Body of pancreas (tissue), 4 donors: ENCODE measurements around the gene HOXA3. TPM values are rescaled to one million over a fixed set of nuclear protein-coding genes. Genes with fewer than 3 reads are reported as not detected.

Experiments
- ATAC-seq: fragments of 150-250 bp; one replicate; pipeline ENCODE4 v1.9.1; 2016
- DNase-seq, 4 donors: peaks; one replicate each; pipeline ENCODE4 v3.0.0-alpha.2; 2019
- H3K27ac ChIP-seq, 4 donors: fragments of 200-600 bp; sonication (generic); 1 replicate in 3 of 4; 2 replicates in 1 of 4; pipeline versions ENCODE4 v1.5.1 to v1.6.1; 2016 to 2019; ENCODE audit warnings: mild to moderate bottlenecking in 1 of 4, mixed read lengths in 1 of 4, moderate library complexity in 1 of 4
- H3K27me3 ChIP-seq, 2 donors: fragments of 200-600 bp; sonication (generic); one replicate each; pipeline ENCODE4 v1.6.0; 2016; ENCODE audit warnings: mild to moderate bottlenecking in 1 of 2
- H3K36me3 ChIP-seq, 2 donors: fragments of 200-600 bp; sonication (generic); replicated peaks in 1 of 2; 2 replicates each; pipeline ENCODE4 v1.5.1; 2016; ENCODE audit warnings: low read depth in 2 of 2; ENCODE audit not compliant: insufficient read depth in 1 of 2
- H3K4me1 ChIP-seq: fragments of 200-600 bp; sonication (generic); one replicate; pipeline ENCODE4 v1.6.0; 2016
- H3K4me3 ChIP-seq, 2 donors: fragments of 200-600 bp; sonication (generic); 1 replicate in 1 of 2; 2 replicates in 1 of 2; pipeline ENCODE4 v1.5.1; 2016 to 2019
- H3K9me3 ChIP-seq, 3 donors: fragments of 200-600 bp; sonication (generic); 1 replicate in 2 of 3; 2 replicates in 1 of 3; pipeline ENCODE4 v1.5.1; 2016
- POLR2A ChIP-seq, 3 donors: fragments of 450-650 bp; IDR thresholded peaks; one replicate each; pipeline ENCODE4 v1.6.1; 2016; ENCODE audit warnings: antibody characterized with exemption in 3 of 3, mild to moderate bottlenecking in 2 of 3
- WGBS, 2 donors: methylation state at CpG; one replicate each; pipeline ENCODE4 v1.1.5; 2017; 5-methylcytosine and 5-hydroxymethylcytosine counted together
- intact Hi-C: fragments of 100-400 bp; cut with DNase I; formaldehyde crosslinking; loops from one replicate; pipeline ENCODE4 v1.15.1; 2023
- total RNA-seq, 2 donors: library from RNA; depleted of rRNA; stranded (reverse); fragments of >200 nt; gene quantifications; one replicate each; pipeline ENCODE4 v1.1.0, GENCODE V29; 2016
- TF ChIP-seq, protein P1 (sequence below), 7 experiments: fragments of 450-650 bp in 4 of 7; fragments of 200-600 bp in 3 of 7; sonication (generic) in 3 of 7; IDR thresholded peaks; one replicate each; pipeline ENCODE4 v1.5.1; 2016 to 2019; ENCODE audit warnings: antibody characterized with exemption in 7 of 7

HOXA3 gene
- total RNA-seq, 2 donors from 2014 or later, result 1.6 TPM; not detected in 1

DNA sequence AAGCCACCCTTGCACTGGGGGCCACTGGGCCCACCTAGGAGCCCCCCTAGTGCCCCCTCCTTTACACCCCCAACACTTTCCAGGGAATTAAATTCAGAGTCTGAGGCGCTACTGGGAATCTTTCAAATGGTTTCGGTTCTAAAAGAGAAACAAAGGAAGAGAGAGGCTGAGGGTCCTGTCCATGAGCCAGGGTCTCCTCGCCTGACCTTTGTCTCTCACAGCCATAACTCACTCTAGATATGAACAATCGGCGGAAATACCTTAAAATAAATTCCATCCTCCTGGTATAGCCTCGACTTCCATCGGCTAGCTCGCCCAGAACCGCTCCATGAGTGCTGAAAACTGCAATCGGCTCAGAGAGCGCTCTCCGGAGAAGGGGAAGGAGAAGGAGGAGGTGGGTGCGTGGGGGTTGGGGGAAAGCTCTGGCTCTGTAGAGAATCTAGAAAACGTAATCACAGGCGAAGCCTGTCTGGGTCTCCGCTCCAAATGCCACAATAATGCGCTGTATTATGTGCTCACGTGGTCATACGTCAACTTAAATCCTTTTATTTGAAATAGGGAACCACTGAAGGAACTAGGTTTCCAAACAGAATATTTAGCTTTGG lies 34.4 kb downstream of the HOXA3 start:
- Histone ChIP-seq H3K4me3 (no peak overlapping the region), H3K9me3 (no peaks in the 10 kb centered on the region), H3K27me3 (peaks cover 5 to 39% of the 10 kb centered on the region in 2 donors), H3K27ac (peak overlapping the region in 3 of 4 donors; percentile 7 to 42 (median 27)), H3K4me1 (peaks cover 15% of the 10 kb centered on the region), H3K36me3 (no peaks in the 10 kb centered on the region)
- DNase-seq, result no peak
- ATAC-seq, result peak; percentile 7
- WGBS, 2 donors, result 21 to 24% methylated on average over 19 of the region's 19 CpGs
- intact Hi-C loops, result no loop called here
- TF ChIP-seq, protein P1, sequence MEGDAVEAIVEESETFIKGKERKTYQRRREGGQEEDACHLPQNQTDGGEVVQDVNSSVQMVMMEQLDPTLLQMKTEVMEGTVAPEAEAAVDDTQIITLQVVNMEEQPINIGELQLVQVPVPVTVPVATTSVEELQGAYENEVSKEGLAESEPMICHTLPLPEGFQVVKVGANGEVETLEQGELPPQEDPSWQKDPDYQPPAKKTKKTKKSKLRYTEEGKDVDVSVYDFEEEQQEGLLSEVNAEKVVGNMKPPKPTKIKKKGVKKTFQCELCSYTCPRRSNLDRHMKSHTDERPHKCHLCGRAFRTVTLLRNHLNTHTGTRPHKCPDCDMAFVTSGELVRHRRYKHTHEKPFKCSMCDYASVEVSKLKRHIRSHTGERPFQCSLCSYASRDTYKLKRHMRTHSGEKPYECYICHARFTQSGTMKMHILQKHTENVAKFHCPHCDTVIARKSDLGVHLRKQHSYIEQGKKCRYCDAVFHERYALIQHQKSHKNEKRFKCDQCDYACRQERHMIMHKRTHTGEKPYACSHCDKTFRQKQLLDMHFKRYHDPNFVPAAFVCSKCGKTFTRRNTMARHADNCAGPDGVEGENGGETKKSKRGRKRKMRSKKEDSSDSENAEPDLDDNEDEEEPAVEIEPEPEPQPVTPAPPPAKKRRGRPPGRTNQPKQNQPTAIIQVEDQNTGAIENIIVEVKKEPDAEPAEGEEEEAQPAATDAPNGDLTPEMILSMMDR (IDR thresholded peaks at IDR 0.05), result no peak
- TF ChIP-seq POLR2A (IDR thresholded peaks at IDR 0.05), result no peak

DNA sequence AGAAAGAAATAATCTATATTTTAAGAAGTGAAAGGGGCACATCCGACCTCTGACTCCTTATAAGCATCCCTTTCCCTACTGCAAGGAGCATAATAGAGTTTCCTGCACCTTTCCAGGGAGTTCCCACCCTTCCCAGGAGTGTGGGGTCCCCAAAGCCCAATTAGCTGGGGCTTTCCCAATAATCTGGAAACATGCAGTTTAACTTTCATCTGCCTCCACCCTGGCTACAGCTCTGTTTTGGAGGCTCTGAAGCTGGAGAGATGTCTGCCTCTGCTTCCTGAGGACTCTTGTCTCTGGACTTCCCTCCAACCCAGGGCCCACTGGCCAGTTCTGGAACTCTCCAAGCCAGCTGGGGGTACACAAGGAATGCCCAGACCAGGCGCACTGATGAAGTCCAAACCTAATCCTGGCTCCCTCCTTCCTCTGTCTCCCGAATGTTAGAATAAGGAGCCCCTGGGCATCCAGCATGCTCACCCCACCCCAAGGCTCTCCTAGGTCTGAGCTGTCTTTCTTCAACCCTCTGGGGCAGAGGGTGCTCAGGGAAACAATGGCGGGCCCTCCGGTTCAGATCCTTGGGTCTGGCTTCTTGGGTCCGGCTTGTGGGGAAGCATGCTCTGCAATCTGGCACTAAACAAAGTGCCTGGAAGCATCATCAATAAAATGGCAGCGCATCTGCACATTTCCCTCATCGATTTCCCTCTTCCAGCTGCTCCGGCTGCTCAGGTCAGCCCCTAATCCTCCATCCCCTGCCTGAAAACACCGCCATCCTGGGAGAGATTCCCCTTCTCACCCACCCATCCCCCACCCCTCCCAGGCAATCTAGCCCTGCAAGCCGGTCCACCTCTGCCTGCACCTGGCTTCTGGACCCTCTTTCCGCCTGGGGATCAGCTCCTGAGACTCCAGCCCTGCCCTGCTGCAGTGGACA lies 35.2 kb downstream of the HOXA3 start:
- DNase-seq, result no peak
- no peak for TF ChIP-seq POLR2A (IDR thresholded peaks at IDR 0.05)
- TF ChIP-seq, protein P1 (IDR thresholded peaks at IDR 0.05), result no peak
- WGBS, 2 donors, result 18 to 19% methylated on average over 12 of the region's 12 CpGs
- ATAC-seq, result no peak
- no peak overlapping the region for H3K4me3 ChIP-seq
- no peaks in the 10 kb centered on the region for H3K9me3 ChIP-seq
- H3K27ac ChIP-seq, result peak overlapping the region in 3 of 4 donors; percentile 7 to 42 (median 27)
- peaks cover 11% of the 10 kb centered on the region for H3K4me1 ChIP-seq
- intact Hi-C loops, result no loop called here
- H3K27me3 ChIP-seq, result peaks cover 5 to 31% of the 10 kb centered on the region in 2 donors
- no peaks in the 10 kb centered on the region for H3K36me3 ChIP-seq

DNA sequence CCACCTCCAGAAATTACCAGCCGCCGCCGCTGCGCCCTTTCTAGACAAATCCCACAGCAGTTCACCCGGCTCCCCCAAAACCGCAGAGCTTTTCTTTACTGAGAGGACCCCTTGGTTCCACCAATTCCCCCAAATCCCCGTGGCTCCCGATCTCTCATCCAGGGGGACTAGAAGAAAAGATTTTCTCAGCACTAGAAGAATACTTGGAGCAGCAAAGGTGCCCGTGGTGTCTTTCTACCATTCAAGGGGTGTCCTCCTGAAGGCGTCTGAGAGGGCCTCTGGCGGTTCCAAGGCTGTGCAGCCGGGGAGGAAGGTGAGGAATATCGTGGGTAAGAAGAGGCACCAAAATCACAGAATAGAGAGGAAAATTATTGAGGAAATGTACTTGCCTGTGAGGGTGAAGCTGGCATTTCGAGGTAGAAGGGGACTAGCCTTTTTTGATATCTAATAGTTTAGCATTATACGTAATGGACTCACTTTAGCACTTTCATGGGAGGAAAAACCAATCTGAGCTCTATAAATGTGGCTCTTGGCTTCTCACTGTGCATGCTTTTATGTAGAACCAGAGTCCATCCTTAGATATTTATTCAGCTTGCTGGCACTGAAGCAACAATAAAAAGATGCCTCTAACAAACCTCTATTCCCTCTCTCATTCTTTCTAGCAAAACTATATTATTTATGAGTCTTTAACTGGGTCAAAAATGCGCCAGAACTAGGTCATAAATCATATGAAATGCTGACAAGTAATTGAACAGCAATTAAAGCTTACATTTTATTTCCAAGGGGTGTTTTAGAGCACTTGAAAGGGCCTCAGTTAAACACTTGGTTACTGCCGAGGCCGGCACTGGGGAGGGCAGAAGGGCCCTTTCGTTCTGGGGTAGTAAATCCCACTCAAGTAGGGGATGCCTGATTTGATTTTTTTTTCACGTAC lies 36.1 kb downstream of the HOXA3 start:
- Histone ChIP-seq H3K27me3 (peaks cover 5 to 25% of the 10 kb centered on the region in 2 donors), H3K9me3 (no peaks in the 10 kb centered on the region), H3K4me1 (peaks cover 8% of the 10 kb centered on the region), H3K27ac (peak overlapping the region in 1 of 4 donors; percentile 56), H3K36me3 (no peaks in the 10 kb centered on the region), H3K4me3 (no peak overlapping the region)
- TF ChIP-seq POLR2A (IDR thresholded peaks at IDR 0.05), result no peak
- TF ChIP-seq, protein P1 (IDR thresholded peaks at IDR 0.05), result no peak
- intact Hi-C loops, result no loop called here
- whole genome bisulfite sequencing, 2 donors, result 29 to 35% methylated on average over 20 of the region's 20 CpGs
- no peak for ATAC-seq
- no peak for DNase-seq

DNA sequence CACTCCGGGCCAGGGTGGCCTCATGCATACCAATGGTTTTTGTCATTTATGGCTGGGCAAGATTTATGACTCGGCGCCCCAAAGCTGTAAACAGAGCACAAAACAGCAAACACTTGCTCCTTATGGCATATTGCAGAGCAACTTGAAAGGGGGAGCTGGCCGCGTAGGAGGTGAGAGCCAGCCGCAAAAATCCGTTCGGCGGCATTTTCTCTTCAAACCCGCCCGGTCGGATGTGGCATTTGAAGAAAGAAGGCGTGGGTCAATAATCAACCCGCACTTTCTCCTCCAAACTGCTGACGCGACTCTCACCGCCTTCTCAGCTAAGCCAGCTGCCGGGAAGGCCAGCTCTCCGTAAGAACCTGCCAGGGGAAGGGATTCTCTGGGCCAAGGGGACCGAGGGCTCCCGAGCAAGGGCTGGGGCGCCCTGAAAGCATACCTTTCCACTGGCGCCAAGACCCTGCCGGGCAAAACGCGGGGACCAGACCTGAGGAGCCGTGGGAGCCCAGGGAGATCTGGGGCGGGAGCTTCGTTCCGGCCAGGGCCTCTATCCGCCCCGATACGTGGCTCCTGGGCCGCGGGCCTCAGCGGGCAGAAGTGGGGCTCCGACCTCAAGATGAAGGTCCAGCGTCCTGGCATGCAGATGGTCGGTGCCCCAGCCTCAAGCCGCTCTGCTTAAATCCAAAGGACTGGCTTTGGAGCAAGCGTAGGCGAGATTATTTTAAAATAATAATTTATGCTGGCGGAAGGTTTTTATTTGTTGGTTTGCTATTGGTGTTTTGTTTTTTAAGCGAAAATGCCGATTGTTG lies 37.0 kb downstream of the HOXA3 start:
- H3K27me3 ChIP-seq, result peaks cover 5 to 21% of the 10 kb centered on the region in 2 donors
- H3K9me3 ChIP-seq, result no peaks in the 10 kb centered on the region
- peaks cover 8% of the 10 kb centered on the region for H3K4me1 ChIP-seq
- WGBS, 2 donors, result 16% methylated on average over 28 to 41 of the region's 45 CpGs
- H3K4me3 ChIP-seq, result no peak overlapping the region
- intact Hi-C loops, result no loop called here
- TF ChIP-seq POLR2A (IDR thresholded peaks at IDR 0.05), result no peak
- TF ChIP-seq, protein P1 (IDR thresholded peaks at IDR 0.05), result no peak
- no peak for ATAC-seq
- H3K27ac ChIP-seq, result peak overlapping the region in 3 of 4 donors; percentile 30 to 62 (median 56)
- no peaks in the 10 kb centered on the region for H3K36me3 ChIP-seq
- DNase-seq, result no peak
